H1 (cell line): ENCODE measurements around the gene MAP3K14. TPM values are rescaled to one million over a fixed set of nuclear protein-coding genes. Genes with fewer than 3 reads are reported as not detected.

ENCODE experiments used
- CTCF ChIA-PET: fragments of 300-600 bp; sonication (Branson Sonifier 250); formaldehyde crosslinking; loops from one replicate; lab custom pipeline; 2021; ENCODE audit not compliant: partially characterized antibody; lab: Charles Lee
- POLR2A ChIA-PET: fragments of 300-600 bp; sonication (Branson Sonifier 250); formaldehyde crosslinking; loops from one replicate; lab custom pipeline; 2021; ENCODE audit warnings: inconsistent platforms; ENCODE audit not compliant: partially characterized antibody; lab: Charles Lee
- DNase-seq, 2 experiments: peaks; one replicate each; pipeline versions ENCODE4 v3.0.0 to v3.0.0-alpha.2; 2010 to 2022; ENCODE audit warnings: low spot score in 2 of 2, low read depth in 1 of 2, mixed read lengths in 1 of 2
- FAIRE-seq: peaks from 2 replicates; lab custom pipeline; 2011; peaks lifted over from hg19 to GRCh38; lab: Jason Lieb, UNC
- H2AFZ ChIP-seq: 2 replicates; pipeline ENCODE4 v1.8.1; 2012; ENCODE audit warnings: low read length, inconsistent platforms
- H2AK5ac ChIP-seq: 2 replicates; pipeline ENCODE4 v1.6.1; 2013; ENCODE audit warnings: low read depth, low read length
- H2BK120ac ChIP-seq: replicated peaks from 2 replicates; pipeline ENCODE3; 2013; ENCODE audit warnings: low read depth, low read length, inconsistent platforms
- H2BK12ac ChIP-seq: 2 replicates; pipeline ENCODE4 v1.6.1; 2013; ENCODE audit warnings: low read depth, low read length
- H2BK15ac ChIP-seq: 2 replicates; pipeline ENCODE4 v1.6.1; 2013; ENCODE audit warnings: low read length
- H2BK20ac ChIP-seq: 2 replicates; pipeline ENCODE4 v1.6.1; 2013; ENCODE audit warnings: low read length
- H2BK5ac ChIP-seq: 2 replicates; pipeline ENCODE4 v1.6.1; 2013; ENCODE audit warnings: low read depth, low read length
- H3K14ac ChIP-seq: 2 replicates; pipeline ENCODE4 v1.6.1; 2013; ENCODE audit warnings: inconsistent platforms; ENCODE audit not compliant: insufficient read length
- H3K18ac ChIP-seq: 2 replicates; pipeline ENCODE4 v1.6.1; 2013; ENCODE audit warnings: low read length; ENCODE audit errors: extremely low read depth
- H3K23ac ChIP-seq: 2 replicates; pipeline ENCODE4 v1.6.1; 2013; ENCODE audit warnings: inconsistent platforms; ENCODE audit not compliant: insufficient read length
- H3K23me2 ChIP-seq: 2 replicates; pipeline ENCODE4 v1.6.1; 2013; ENCODE audit warnings: low read depth, low read length
- H3K27ac ChIP-seq: 2 replicates; pipeline ENCODE4 v1.6.1; 2011; ENCODE audit warnings: low read depth, low read length, inconsistent platforms
- H3K27me3 ChIP-seq, 4 experiments: replicated peaks in 1 of 4; 1 replicate in 1 of 4; 2 replicates in 3 of 4; pipeline versions ENCODE4 v1.6.1 to v1.8.1; 2011 to 2013; ENCODE audit warnings: low read length in 3 of 4, mild to moderate bottlenecking in 3 of 4, inconsistent platforms in 2 of 4, mixed read lengths in 2 of 4, moderate library complexity in 1 of 4; ENCODE audit not compliant: control insufficient read depth in 3 of 4, insufficient read depth in 3 of 4; ENCODE audit errors: extremely low read depth in 1 of 4
- H3K36me3 ChIP-seq, 4 experiments: 2 replicates each; pipeline versions ENCODE4 v1.6.1 to v1.8.1; 2011 to 2013; ENCODE audit warnings: mild to moderate bottlenecking in 4 of 4, low read length in 3 of 4, moderate library complexity in 2 of 4, control low read depth in 1 of 4, inconsistent platforms in 1 of 4; ENCODE audit not compliant: insufficient read depth in 4 of 4, control insufficient read depth in 2 of 4
- H3K4ac ChIP-seq: replicated peaks from 2 replicates; pipeline ENCODE3; 2013; ENCODE audit warnings: low read length, low read depth, mixed read lengths, inconsistent platforms; ENCODE audit not compliant: insufficient read length
- H3K4me1 ChIP-seq, 4 experiments: replicated peaks in 1 of 4; 1 replicate in 1 of 4; 2 replicates in 3 of 4; pipeline versions ENCODE4 v1.6.1 to v1.8.1; 2011 to 2013; ENCODE audit warnings: low read length in 3 of 4, inconsistent platforms in 2 of 4, mixed read lengths in 1 of 4; ENCODE audit not compliant: insufficient read depth in 4 of 4, control insufficient read depth in 3 of 4
- H3K4me2 ChIP-seq, 2 experiments: 2 replicates each; pipeline versions ENCODE4 v1.6.1 to v1.8.1; 2011 to 2013; ENCODE audit warnings: low read depth in 2 of 2, low read length in 2 of 2, control low read depth in 1 of 2, inconsistent platforms in 1 of 2, mild to moderate bottlenecking in 1 of 2; ENCODE audit not compliant: insufficient read depth in 1 of 2
- H3K4me3 ChIP-seq, 4 experiments: fragments of 200-600, 300-600 bp in 1 of 4; sonication (generic), shearing (Covaris generic), sonication (Bioruptor Twin) in 1 of 4; 2 replicates each; pipeline versions ENCODE4 v1.5.1 to v1.8.1; 2011 to 2016; ENCODE audit warnings: low read length in 4 of 4, low read depth in 3 of 4, control low read depth in 2 of 4, inconsistent platforms in 2 of 4, mild to moderate bottlenecking in 2 of 4, mixed read lengths in 1 of 4, moderate library complexity in 1 of 4; ENCODE audit not compliant: insufficient read depth in 2 of 4; ENCODE audit errors: extremely low read depth in 1 of 4
- H3K56ac ChIP-seq: replicated peaks from 2 replicates; pipeline ENCODE3; 2013; ENCODE audit warnings: low read depth, mild to moderate bottlenecking, mixed read lengths, low read length, inconsistent platforms; ENCODE audit not compliant: insufficient read length
- H3K79me1 ChIP-seq: 2 replicates; pipeline ENCODE4 v1.6.1; 2013; ENCODE audit warnings: low read depth, low read length, control low read depth
- H3K79me2 ChIP-seq, 2 experiments: 2 replicates each; pipeline versions ENCODE4 v1.6.1 to v1.8.1; 2012 to 2013; ENCODE audit warnings: low read length in 2 of 2, mild to moderate bottlenecking in 2 of 2, inconsistent platforms in 1 of 2; ENCODE audit not compliant: insufficient read depth in 2 of 2, control insufficient read depth in 1 of 2
- H3K9ac ChIP-seq, 4 experiments: replicated peaks in 1 of 4; 1 replicate in 1 of 4; 2 replicates in 3 of 4; pipeline versions ENCODE4 v1.6.1 to v1.8.1; 2011 to 2013; ENCODE audit warnings: low read depth in 3 of 4, low read length in 3 of 4, control low read depth in 2 of 4, mild to moderate bottlenecking in 2 of 4, moderate library complexity in 2 of 4, inconsistent platforms in 1 of 4; ENCODE audit errors: extremely low read depth in 1 of 4
- H3K9me3 ChIP-seq, 2 experiments: 2 replicates each; pipeline versions ENCODE4 v1.6.1 to v1.8.1; 2012 to 2013; ENCODE audit warnings: mild to moderate bottlenecking in 2 of 2, moderate library complexity in 2 of 2, control low read depth in 1 of 2, inconsistent platforms in 1 of 2, low read depth in 1 of 2, low read length in 1 of 2, mixed read lengths in 1 of 2; ENCODE audit not compliant: insufficient read depth in 2 of 2
- H4K20me1 ChIP-seq, 2 experiments: replicated peaks in 1 of 2; 2 replicates each; pipeline versions ENCODE3 to v1.8.1; 2011 to 2013; ENCODE audit warnings: inconsistent platforms in 2 of 2, low read length in 2 of 2, mild to moderate bottlenecking in 1 of 2; ENCODE audit not compliant: insufficient read depth in 2 of 2, control insufficient read depth in 1 of 2
- H4K5ac ChIP-seq: 2 replicates; pipeline ENCODE4 v1.6.1; 2013; ENCODE audit warnings: low read length, low read depth, mixed read lengths, inconsistent platforms; ENCODE audit not compliant: insufficient read length
- H4K8ac ChIP-seq: 2 replicates; pipeline ENCODE4 v1.8.0; 2013; ENCODE audit warnings: mild to moderate bottlenecking, moderate library complexity, low read length, inconsistent platforms; ENCODE audit not compliant: insufficient read depth; ENCODE audit errors: extremely low read depth
- H4K91ac ChIP-seq: replicated peaks from 2 replicates; pipeline ENCODE3; 2013; ENCODE audit warnings: low read length, mixed read lengths, inconsistent platforms; ENCODE audit not compliant: insufficient read length
- BRCA1 ChIP-seq: IDR thresholded peaks from 2 replicates; pipeline ENCODE4 v1.6.1; 2012; ENCODE audit warnings: low read depth, low read length, improper control_type of control experiment
- CHD1 ChIP-seq: IDR thresholded peaks from 2 replicates; pipeline ENCODE4 v1.6.1; 2012; ENCODE audit warnings: low read depth, low read length, improper control_type of control experiment
- FOSL1 ChIP-seq: IDR thresholded peaks from 2 replicates; pipeline ENCODE4 v1.6.1; 2011; ENCODE audit warnings: mild to moderate bottlenecking, low read depth, low read length, moderate library complexity; ENCODE audit not compliant: insufficient read depth
- HDAC2 ChIP-seq, 2 experiments: fragments of 300-600 bp in 1 of 2; sonication (generic) in 1 of 2; IDR thresholded peaks; 2 replicates each; pipeline ENCODE4 v1.6.1; 2011 to 2012; ENCODE audit warnings: low read depth in 2 of 2, low read length in 2 of 2, mild to moderate bottlenecking in 2 of 2, moderate library complexity in 2 of 2, borderline replicate concordance in 1 of 2, inconsistent platforms in 1 of 2
- HDAC6 ChIP-seq: IDR thresholded peaks from one replicate; pipeline ENCODE4 v1.7.1; 2012; ENCODE audit warnings: low read depth, mild to moderate bottlenecking, inconsistent platforms, low read length, moderate library complexity
- NRF1 ChIP-seq: IDR thresholded peaks from 2 replicates; pipeline ENCODE4 v1.6.1; 2011; ENCODE audit warnings: mild to moderate bottlenecking, low read depth, low read length, improper control_type of control experiment
- POLR2AphosphoS5 ChIP-seq: IDR thresholded peaks from 2 replicates; pipeline ENCODE4 v1.6.1; 2011; ENCODE audit warnings: low read depth, low read length
- SP2 ChIP-seq: IDR thresholded peaks from 2 replicates; pipeline ENCODE4 v1.6.1; 2012; ENCODE audit warnings: mild to moderate bottlenecking, low read length, inconsistent platforms
- SRF ChIP-seq: IDR thresholded peaks from 2 replicates; pipeline ENCODE4 v1.6.1; 2011; ENCODE audit warnings: mild to moderate bottlenecking, low read depth, low read length, moderate library complexity
- WGBS, 2 experiments: shearing (Covaris generic) in 1 of 2; methylation state at CpG; one replicate each; pipeline versions ENCODE4 v1.1.6 to v1.1.7; 2013 to 2015; ENCODE audit warnings: low lambda C conversion rate in 2 of 2, mixed read lengths in 2 of 2, inconsistent platforms in 1 of 2, low coverage in 1 of 2, missing lambda C conversion rate in 1 of 2; ENCODE audit not compliant: insufficient replicate concordance in 2 of 2, insufficient coverage in 1 of 2, insufficient read length in 1 of 2; ENCODE audit errors: extremely low coverage in 1 of 2, missing lambda C conversion rate in 1 of 2; 5-methylcytosine and 5-hydroxymethylcytosine counted together
- polyA plus RNA-seq, 7 experiments: library from polyadenylated mRNA; depleted of rRNA in 3 of 7; stranded (reverse) in 5 of 7; unstranded in 2 of 7; fragments of >200 nt in 5 of 7; fragments of 200-250 nt in 2 of 7; gene quantifications; 1 replicate in 5 of 7; 2 replicates in 1 of 7; 4 replicates in 1 of 7; pipeline versions ENCODE4 v1.2.1 to v1.2.3, GENCODE V29; 2011 to 2013; ENCODE audit warnings: missing spikeins in 2 of 7, mixed read lengths in 2 of 7
- total RNA-seq: library from RNA; stranded (reverse); fragmentation: NEBNext Ultra II Directional; extraction: Animal tissue kit (Norgen Biotek cat#: 25700); gene quantifications from 2 replicates; pipeline ENCODE4 v1.2.1, GENCODE V29; 2021

The MAP3K14 gene
- total and polyA plus RNA-seq, 2 of the 8 experiments (the other 6 are each of a cell fraction or from before 2014, with no cell fraction given) = 5.2 to 6.1 TPM

GRCh38 chr17:45225051-45225700 lies 91.6 kb downstream of the MAP3K14 start:
- H2BK5ac ChIP-seq = no peak overlapping the region
- no peak overlapping the region; the same call in 1 of the 2 replicates for H4K8ac ChIP-seq
- H3K27ac ChIP-seq = no peak overlapping the region
- no peak overlapping the region for H3K56ac ChIP-seq
- no peak overlapping the region for H4K91ac ChIP-seq
- peaks cover 13 to 35% (median 28%) of the 10 kb centered on the region in 4 experiments for H3K27me3 ChIP-seq
- no peak overlapping the region for H3K9ac ChIP-seq
- no peak overlapping the region for H2BK120ac ChIP-seq
- H2AFZ ChIP-seq = no peak overlapping the region
- H3K4me2 ChIP-seq = no peak overlapping the region
- TF ChIP-seq BRCA1 (no peak), POLR2AphosphoS5 (no peak), SP2 (no peak), NRF1 (no peak), SRF (no peak), FOSL1 (no peak), HDAC6 (no peak), CHD1 (no peak), HDAC2 (IDR thresholded peaks at IDR 0.05; ENCODE audit: borderline replicate concordance in 1 of 2, low read depth in 2 of 2, low read length in 2 of 2) (no peak)
- no peaks in the 10 kb centered on the region for H3K36me3 ChIP-seq
- H3K4ac ChIP-seq = no peak overlapping the region
- no peak overlapping the region for H3K4me3 ChIP-seq
- H3K79me2 ChIP-seq = no peaks in the 10 kb centered on the region
- CTCF ChIA-PET = interaction anchor here (0.7 to 22.1 kb wide), 11 partner anchors 8 to 380 kb away, joined by 3 to 362 read pairs (median 5); partner anchors contain the start of gene ACBD4
- H3K4me1 ChIP-seq = peaks cover 5 to 33% (median 19%) of the 10 kb centered on the region in 4 experiments
- H3K18ac ChIP-seq = no peak overlapping the region
- peaks cover 7% of the 10 kb centered on the region; the same call in 1 of the 2 replicates for H3K23me2 ChIP-seq
- POLR2A ChIA-PET = interaction anchor here (0.6 to 2.0 kb wide), 5 partner anchors 11 to 146 kb away, joined by 3 to 17 read pairs (median 6); partner anchors contain the start of genes HEXIM1 and HEXIM2
- H3K79me1 ChIP-seq = no peaks in the 10 kb centered on the region
- H2BK12ac ChIP-seq = peak overlapping the region; percentile 50; the same call in 1 of the 2 replicates
- H3K23ac ChIP-seq = no peak overlapping the region
- no peak overlapping the region; the same call in 1 of the 2 replicates for H2BK20ac ChIP-seq
- 81% methylated on average over 7 of the region's 7 CpGs; no CpG with 5 or more reads in 1 of the 2 experiments for WGBS, 2 experiments
- H3K14ac ChIP-seq = no peak overlapping the region
- DNase-seq = no peak
- FAIRE-seq = no peak
- no peaks in the 10 kb centered on the region for H3K9me3 ChIP-seq
- no peak overlapping the region; the same call in 1 of the 2 replicates for H2BK15ac ChIP-seq
- no peak overlapping the region for H2AK5ac ChIP-seq
- no peak overlapping the region for H4K5ac ChIP-seq
- H4K20me1 ChIP-seq = no peaks in the 10 kb centered on the region
